Activated CD4-positive, alpha-beta memory T cell treated with anti-CD3 and anti-CD28 coated beads for 36 hours (primary cell): ENCODE results near the gene ZBTB7A. TPM values are rescaled to one million over a fixed set of nuclear protein-coding genes. Genes with fewer than 3 reads are reported as not detected.

Experiments used
- CTCF ChIA-PET: fragments of 350-600 bp; sonication (Branson Sonifier 250); formaldehyde crosslinking; loops from one replicate; lab custom pipeline; 2021; ENCODE audit warnings: antibody characterized with exemption, inconsistent platforms; lab: Charles Lee
- POLR2A ChIA-PET: fragments of 350-600 bp; sonication (Branson Sonifier 250); formaldehyde crosslinking; loops from one replicate; lab custom pipeline; 2021; ENCODE audit warnings: antibody characterized with exemption; lab: Charles Lee
- DNase-seq: peaks from one replicate; pipeline ENCODE4 v3.0.0-alpha.2; 2020
- H3K27ac Mint-ChIP-seq: one replicate; pipeline ENCODE4 v1.8.0; 2021; ENCODE audit warnings: mixed read lengths
- H3K27me3 Mint-ChIP-seq: one replicate; pipeline ENCODE4 v1.8.0; 2021; ENCODE audit warnings: mixed read lengths
- H3K36me3 Mint-ChIP-seq: one replicate; pipeline ENCODE4 v1.8.0; 2021; ENCODE audit warnings: mixed read lengths
- H3K4me1 Mint-ChIP-seq: one replicate; pipeline ENCODE4 v1.8.0; 2021; ENCODE audit warnings: low read depth, mixed read lengths
- H3K4me3 Mint-ChIP-seq: one replicate; pipeline ENCODE4 v1.8.0; 2021; ENCODE audit warnings: mild to moderate bottlenecking, mixed read lengths
- H3K9me3 Mint-ChIP-seq: one replicate; pipeline ENCODE4 v1.8.0; 2021; ENCODE audit warnings: mixed read lengths
- intact Hi-C: fragments of 100-400 bp; cut with micrococcal nuclease; formaldehyde crosslinking; loops from one replicate; pipeline ENCODE4 v1.15.1; 2023
- total RNA-seq, 2 experiments: library from RNA; stranded (reverse); gene quantifications; one replicate each; pipeline ENCODE4 v1.2.3, GENCODE V29; 2021

Gene ZBTB7A
- 10 to 100 TPM; 31.0 to 32.5 TPM for total RNA-seq

GRCh38 chr19:4066682-4067395 lies at the start of gene ZBTB7A:
Gene ZBTB7A (minus strand): TSS chr19:4066899. CDS start chr19:4055232, 11,667 bp downstream.
- ChIA-PET POLR2A (interaction anchor here (1.3 kb wide), 1 partner anchor 81 kb away, joined by 4 read pairs; the partner anchor contains the start of gene EEF2), CTCF (interaction anchor here (1.4 kb wide), 1 partner anchor 81 kb away, joined by 3 read pairs; the partner anchor contains the start of gene EEF2)
- peak within 1 kb of the TSS; percentile 73 for H3K4me3 Mint-ChIP-seq
- no peaks in the 10 kb centered on the region for H3K9me3 Mint-ChIP-seq
- peaks cover 37% of the 10 kb centered on the region for H3K4me1 Mint-ChIP-seq
- intact Hi-C loops, result loop anchor here (1.0 to 10.0 kb wide), 5 partner anchors 60 to 492 kb away; partner anchors contain the start of genes APBA3, CHAF1A, HMG20B and MRPL54
- H3K27me3 Mint-ChIP-seq, result no peaks in the 10 kb centered on the region
- H3K27ac Mint-ChIP-seq, result peak within 1 kb of the TSS; percentile 81
- peaks cover 5% of the 10 kb centered on the region for H3K36me3 Mint-ChIP-seq
- peak; percentile 83 for DNase-seq

GRCh38 chr19:4115818-4116385 lies 49.2 kb upstream of the ZBTB7A start:
- DNase-seq, result no peak
- Mint-ChIP-seq H3K36me3 (peaks cover 15% of the 10 kb centered on the region), H3K27me3 (no peaks in the 10 kb centered on the region), H3K4me3 (no peak overlapping the region), H3K9me3 (no peaks in the 10 kb centered on the region), H3K27ac (no peak overlapping the region), H3K4me1 (peaks cover 18% of the 10 kb centered on the region)
- ChIA-PET CTCF (interaction anchor here (3.9 kb wide), 1 partner anchor 25 kb away, joined by 16 read pairs; no protein-coding TSS in a partner anchor), POLR2A (interaction anchor here (1.0 kb wide), 1 partner anchor 11 kb away, joined by 4 read pairs; no protein-coding TSS in a partner anchor)
- intact Hi-C loops, result no loop called here

- intact Hi-C loops, result no loop called here
- POLR2A ChIA-PET, result interaction anchor here (1.0 kb wide), 1 partner anchor 11 kb away, joined by 4 read pairs; no protein-coding TSS in a partner anchor
- CTCF ChIA-PET, result interaction anchor here (3.9 kb wide), 1 partner anchor 25 kb away, joined by 16 read pairs; no protein-coding TSS in a partner anchor
- DNase-seq, result peak; percentile 79
- no peak overlapping the region for H3K4me3 Mint-ChIP-seq
- peaks cover 20% of the 10 kb centered on the region for H3K4me1 Mint-ChIP-seq
- H3K36me3 Mint-ChIP-seq, result peaks cover 17% of the 10 kb centered on the region
- H3K27ac Mint-ChIP-seq, result peak overlapping the region; percentile 65
- H3K9me3 Mint-ChIP-seq, result no peaks in the 10 kb centered on the region
- no peaks in the 10 kb centered on the region for H3K27me3 Mint-ChIP-seq
Observed at GRCh38 chr19:4115050-4115817, 48.5 kb upstream of the ZBTB7A start.

GRCh38 chr19:4114181-4114580 lies 47.5 kb upstream of the ZBTB7A start:
- H3K36me3 Mint-ChIP-seq, result peaks cover 21% of the 10 kb centered on the region
- no peaks in the 10 kb centered on the region for H3K27me3 Mint-ChIP-seq
- DNase-seq, result no peak
- no peak overlapping the region for H3K4me3 Mint-ChIP-seq
- peaks cover 30% of the 10 kb centered on the region for H3K4me1 Mint-ChIP-seq
- no peak overlapping the region for H3K27ac Mint-ChIP-seq
- intact Hi-C loops, result no loop called here
- H3K9me3 Mint-ChIP-seq, result no peaks in the 10 kb centered on the region
- ChIA-PET CTCF (interaction anchor here (1.1 to 3.9 kb wide), 2 partner anchors 26 to 121 kb away, joined by 3 to 16 read pairs; no protein-coding TSS in a partner anchor), POLR2A (interaction anchor here (1.7 kb wide), 1 partner anchor 36 kb away, joined by 3 read pairs; no protein-coding TSS in a partner anchor)

- Mint-ChIP-seq H3K36me3 (peaks cover 24% of the 10 kb centered on the region), H3K9me3 (no peaks in the 10 kb centered on the region), H3K27me3 (no peaks in the 10 kb centered on the region), H3K4me1 (peaks cover 36% of the 10 kb centered on the region), H3K27ac (no peak overlapping the region), H3K4me3 (no peak overlapping the region)
- DNase-seq, result no peak
- intact Hi-C loops, result no loop called here
- ChIA-PET POLR2A (interaction anchor here (1.7 kb wide), 1 partner anchor 36 kb away, joined by 3 read pairs; no protein-coding TSS in a partner anchor), CTCF (interaction anchor here (1.1 to 3.9 kb wide), 2 partner anchors 27 to 121 kb away, joined by 3 to 16 read pairs; no protein-coding TSS in a partner anchor)
Observed at GRCh38 chr19:4113398-4114088, 46.8 kb upstream of the ZBTB7A start.

GRCh38 chr19:4112367-4112766 lies 45.7 kb upstream of the ZBTB7A start:
- Mint-ChIP-seq H3K9me3 (no peaks in the 10 kb centered on the region), H3K4me3 (no peak overlapping the region), H3K4me1 (peaks cover 35% of the 10 kb centered on the region), H3K27ac (no peak overlapping the region), H3K36me3 (peaks cover 27% of the 10 kb centered on the region), H3K27me3 (no peaks in the 10 kb centered on the region)
- intact Hi-C loops, result no loop called here
- DNase-seq, result no peak
- CTCF ChIA-PET, result interaction anchor here (1.3 kb wide), 1 partner anchor 28 kb away, joined by 3 read pairs; no protein-coding TSS in a partner anchor
- POLR2A ChIA-PET, result no interaction called here

- Mint-ChIP-seq H3K27me3 (no peaks in the 10 kb centered on the region), H3K4me3 (no peak overlapping the region), H3K36me3 (peaks cover 34% of the 10 kb centered on the region), H3K27ac (no peak overlapping the region), H3K4me1 (peaks cover 40% of the 10 kb centered on the region), H3K9me3 (no peaks in the 10 kb centered on the region)
- ChIA-PET POLR2A (interaction anchor here (0.5 kb wide), 1 partner anchor 122 kb away, joined by 4 read pairs; no protein-coding TSS in a partner anchor), CTCF (interaction anchor here (0.8 to 1.9 kb wide), 2 partner anchors 30 to 122 kb away, joined by 3 to 10 read pairs; no protein-coding TSS in a partner anchor)
- intact Hi-C loops, result no loop called here
- no peak for DNase-seq
Observed at GRCh38 chr19:4109626-4109945, 42.9 kb upstream of the ZBTB7A start.

- Mint-ChIP-seq H3K4me3 (peak overlapping the region; percentile 12), H3K36me3 (peaks cover 34% of the 10 kb centered on the region), H3K4me1 (peaks cover 41% of the 10 kb centered on the region), H3K9me3 (no peaks in the 10 kb centered on the region), H3K27me3 (no peaks in the 10 kb centered on the region), H3K27ac (peak overlapping the region; percentile 90)
- POLR2A ChIA-PET, result interaction anchor here (0.5 kb wide), 1 partner anchor 123 kb away, joined by 4 read pairs; no protein-coding TSS in a partner anchor
- CTCF ChIA-PET, result interaction anchor here (0.8 to 1.9 kb wide), 2 partner anchors 31 to 121 kb away, joined by 3 to 10 read pairs; no protein-coding TSS in a partner anchor
- peak; percentile 70 for DNase-seq
- intact Hi-C loops, result no loop called here
Observed at GRCh38 chr19:4108767-4109625, 42.3 kb upstream of the ZBTB7A start.

- Mint-ChIP-seq H3K9me3 (no peaks in the 10 kb centered on the region), H3K36me3 (peaks cover 16% of the 10 kb centered on the region), H3K27me3 (no peaks in the 10 kb centered on the region), H3K4me3 (no peak overlapping the region), H3K27ac (peak overlapping the region; percentile 42), H3K4me1 (peaks cover 28% of the 10 kb centered on the region)
- ChIA-PET CTCF (interaction anchor here (1.1 kb wide), 1 partner anchor 37 kb away, joined by 3 read pairs; no protein-coding TSS in a partner anchor), POLR2A (no interaction called here)
- DNase-seq, result peak; percentile 62
- intact Hi-C loops, result no loop called here
Observed at GRCh38 chr19:4103080-4103433, 36.4 kb upstream of the ZBTB7A start.

- Mint-ChIP-seq H3K4me3 (no peak overlapping the region), H3K9me3 (no peaks in the 10 kb centered on the region), H3K36me3 (peaks cover 12% of the 10 kb centered on the region), H3K27ac (no peak overlapping the region), H3K27me3 (no peaks in the 10 kb centered on the region), H3K4me1 (peaks cover 28% of the 10 kb centered on the region)
- ChIA-PET POLR2A (no interaction called here), CTCF (no interaction called here)
- no peak for DNase-seq
- intact Hi-C loops, result no loop called here
Observed at GRCh38 chr19:4102339-4103079, 35.8 kb upstream of the ZBTB7A start.
